HG02870 (cell line): ENCODE measurements around the gene TTC13.
"Not testable (repeated sequence)": the region's sequence is repeated elsewhere in the genome, so short reads cannot be mapped to it uniquely, and the experiment has no call there.

ENCODE experiments used
- ATAC-seq: cut with Tn5 transposase; IDR thresholded peaks from one replicate; pipeline ENCODE4 v1.9.1; 2021; ENCODE audit warnings: mild to moderate bottlenecking, moderate library complexity; ENCODE audit not compliant: unreplicated experiment

TTC13 gene

DNA sequence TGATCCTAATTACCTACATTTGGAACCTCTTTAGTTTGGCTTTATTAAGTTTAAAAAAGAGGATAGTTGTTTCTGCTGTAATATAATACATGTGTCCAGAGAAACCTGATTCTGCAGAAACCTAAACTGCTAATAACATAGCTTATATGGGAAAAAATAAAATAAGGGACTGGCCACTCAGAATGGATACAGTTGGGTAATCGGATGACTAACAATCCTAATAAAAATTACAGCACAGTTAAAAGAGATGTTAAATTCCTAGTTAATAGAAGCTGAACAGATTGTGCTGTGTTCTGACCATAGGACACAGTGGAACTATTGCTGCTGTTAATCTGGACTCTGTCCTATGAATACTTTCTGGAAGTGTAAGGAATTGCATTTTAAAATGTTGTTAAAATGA is 16.2 kb upstream of the TTC13 start:
- no peak for ATAC-seq

DNA sequence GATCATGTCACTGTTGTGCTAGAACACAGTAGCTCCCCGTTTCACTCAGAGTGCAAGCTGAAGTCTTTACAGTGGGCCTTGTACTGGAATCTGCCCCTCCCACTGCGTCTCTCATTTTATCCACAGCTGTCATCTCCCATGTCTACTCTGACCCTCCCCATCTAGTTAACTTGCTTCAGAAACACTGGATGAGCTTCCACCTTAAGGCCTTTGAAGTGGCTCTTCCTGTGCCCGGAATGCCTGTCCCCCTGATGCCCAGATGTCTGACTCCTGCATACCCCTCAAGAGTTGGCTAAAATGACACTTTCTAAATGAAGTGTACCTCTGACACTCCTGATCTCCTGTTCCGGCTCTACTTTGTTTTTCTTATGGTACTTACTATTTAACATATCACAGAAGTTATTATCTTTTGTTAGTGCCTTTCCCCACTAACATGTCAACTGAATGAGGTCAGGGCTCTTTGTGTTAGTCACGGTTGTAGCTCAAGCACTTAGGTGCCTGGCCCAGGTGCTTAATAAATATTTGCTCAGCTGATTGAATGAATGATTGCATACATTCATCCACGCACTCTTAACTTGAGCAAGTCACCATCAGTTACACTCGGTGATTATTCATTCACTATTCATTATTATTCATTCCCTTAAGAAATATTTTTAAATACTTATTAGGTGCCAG is 13.6 kb upstream of the TTC13 start:
- ATAC-seq, result no peak

DNA sequence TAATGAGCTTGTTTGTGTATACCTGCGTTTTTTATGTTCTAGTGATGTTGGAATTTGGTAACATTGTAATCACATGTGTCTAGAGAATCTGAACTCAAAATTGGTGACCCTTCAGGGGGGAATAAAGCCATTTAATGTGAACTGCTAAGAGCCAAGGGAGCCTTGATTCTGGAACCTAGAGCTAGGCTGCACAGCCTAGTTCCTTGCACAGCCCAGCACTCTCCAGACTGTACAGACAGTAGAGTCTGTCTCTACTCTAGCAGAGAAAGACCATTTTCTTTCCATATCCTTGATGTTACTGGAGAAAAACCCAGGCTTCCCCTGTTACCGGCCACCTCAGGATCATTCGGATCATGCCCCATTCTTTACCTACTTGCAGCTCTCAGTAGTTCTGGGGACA is 8.8 kb upstream of the TTC13 start:
- no peak for ATAC-seq

DNA sequence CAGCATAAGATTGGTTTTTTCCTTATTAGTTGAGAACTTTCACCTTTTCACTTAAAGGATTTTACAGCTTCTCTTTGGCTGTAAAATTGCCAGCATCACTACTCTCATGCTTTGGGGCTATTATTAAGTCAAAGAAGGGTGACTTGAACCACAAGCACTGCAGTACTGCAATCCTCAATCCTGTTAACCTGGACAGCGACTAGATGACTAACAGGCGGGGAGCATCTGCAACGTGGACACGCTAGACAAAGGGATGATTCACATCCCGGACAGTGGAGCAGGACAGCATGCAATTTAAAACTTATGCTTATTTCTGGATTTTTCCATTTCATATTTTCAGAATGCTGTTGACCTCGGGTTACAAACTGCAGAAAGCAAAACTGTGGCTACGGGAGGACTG is 8.3 kb upstream of the TTC13 start:
- ATAC-seq, result no peak

DNA sequence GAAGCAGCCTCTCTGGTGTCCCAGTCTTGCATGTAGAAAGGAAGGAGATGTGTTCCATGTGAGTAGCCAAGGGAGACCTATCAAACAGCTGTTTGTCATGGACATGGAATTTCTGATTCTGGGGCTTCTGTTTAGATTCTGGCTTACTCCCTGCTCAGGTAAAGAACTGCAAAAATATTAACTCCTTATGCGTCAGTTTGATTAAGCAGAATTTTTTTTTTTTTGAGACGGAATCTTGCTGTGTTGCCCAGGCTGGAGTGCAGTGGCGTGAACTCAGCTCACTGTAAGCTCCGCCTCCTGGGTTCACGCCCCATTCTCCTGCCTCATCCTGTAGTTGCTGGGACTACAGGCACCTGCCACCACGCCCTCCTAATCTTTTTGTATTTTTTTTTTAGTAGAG is 7.0 kb upstream of the TTC13 start:
- ATAC-seq, result no peak

DNA sequence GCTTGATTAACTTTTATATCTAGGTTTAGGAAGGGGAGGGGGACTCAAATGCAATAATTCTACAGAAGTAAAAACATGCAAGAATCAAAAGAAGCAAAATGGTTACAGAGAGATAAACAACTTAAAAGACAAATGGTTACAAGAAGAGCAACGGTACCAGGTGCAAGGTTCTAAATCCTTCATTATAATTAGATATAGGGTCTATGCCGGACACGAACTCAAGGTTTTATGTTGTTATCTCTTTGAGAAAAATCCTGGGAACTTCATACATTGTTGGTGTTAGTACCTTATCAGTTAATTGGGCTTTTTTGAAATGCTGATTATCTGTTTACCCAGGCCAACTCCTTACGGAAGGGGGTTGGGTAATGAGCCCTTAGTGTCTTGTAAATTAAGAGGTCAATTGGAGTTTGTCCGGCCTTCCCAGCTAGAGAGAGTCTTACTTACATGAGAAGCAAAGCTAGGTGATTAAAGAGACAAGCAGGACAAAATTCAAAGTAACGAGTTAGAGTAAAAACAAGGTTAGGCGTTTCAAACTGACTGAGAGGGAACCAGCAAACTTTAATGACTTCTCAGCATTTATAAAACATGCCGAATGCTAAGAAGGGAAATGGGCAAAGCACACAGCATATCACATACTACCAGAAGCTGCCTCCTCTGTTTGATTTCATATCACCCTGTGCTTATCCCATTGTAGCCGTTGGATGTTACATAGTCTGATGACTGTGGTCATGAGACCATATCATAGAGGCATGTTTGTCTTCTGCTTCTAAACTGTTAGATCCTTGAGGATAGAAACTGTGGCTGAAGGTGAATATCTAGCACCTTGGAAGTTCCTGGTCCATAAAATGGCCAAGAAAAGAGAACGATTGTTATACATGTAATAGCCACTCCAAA is 6.2 kb upstream of the TTC13 start:
- ATAC-seq, result not testable (repeated sequence)

DNA sequence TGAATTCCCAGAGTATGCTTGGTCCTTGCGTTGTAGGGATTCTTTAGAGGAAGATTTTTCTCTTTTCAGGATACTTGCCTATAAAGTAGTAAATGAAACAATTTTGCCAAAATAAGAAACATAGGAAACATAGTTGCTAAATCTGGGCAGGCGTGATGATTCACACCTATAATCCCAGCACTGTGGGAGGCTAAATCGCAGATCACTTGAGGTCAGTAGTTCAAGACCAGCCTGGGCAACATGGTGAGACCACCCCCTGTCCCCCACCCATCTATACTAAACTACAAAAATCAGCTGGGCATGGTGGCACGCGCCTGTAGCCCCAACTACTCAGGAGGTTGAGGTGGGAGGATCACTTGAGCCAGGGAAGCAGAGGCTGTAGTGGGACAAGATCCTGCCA is 5.2 kb upstream of the TTC13 start:
- no peak for ATAC-seq

DNA sequence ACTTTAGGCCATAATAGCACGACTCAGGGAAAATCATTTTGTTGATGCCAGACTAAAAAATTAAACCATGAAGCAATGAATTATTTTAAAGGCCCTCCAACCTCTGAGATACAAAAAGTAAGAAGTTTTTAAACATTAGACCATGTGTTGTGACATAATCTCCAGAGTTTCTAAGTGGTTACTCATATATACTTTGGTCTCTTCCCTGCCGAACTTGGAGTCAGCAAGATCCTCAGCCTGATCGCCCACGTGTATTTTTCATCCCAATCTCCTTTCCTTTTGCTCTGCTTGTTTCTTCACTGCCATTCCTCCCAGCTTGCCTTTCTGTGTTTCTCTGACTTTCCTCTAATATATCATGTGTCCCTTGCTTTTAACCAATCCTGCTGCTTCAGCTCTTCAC is 4.0 kb upstream of the TTC13 start:
- no peak for ATAC-seq

DNA sequence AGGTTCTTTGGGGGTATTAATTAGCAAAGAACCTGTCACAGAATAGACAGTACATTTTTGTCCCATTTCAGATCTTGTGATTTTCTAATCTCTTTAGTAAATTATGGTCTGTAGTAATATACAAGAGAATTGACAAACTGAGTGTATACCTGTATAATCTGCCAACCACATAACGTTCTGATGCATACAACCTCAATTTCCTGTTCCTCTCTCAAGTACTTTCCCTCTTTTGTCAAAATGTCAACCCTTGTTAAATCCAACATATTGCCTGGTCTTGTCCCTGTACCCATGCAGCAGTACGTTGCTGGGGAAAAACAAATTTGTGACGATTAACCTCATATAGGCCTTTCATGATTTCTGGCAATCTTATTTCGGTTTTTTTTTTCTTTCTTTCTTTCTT is 1.3 kb upstream of the TTC13 start:
- no peak for ATAC-seq

DNA sequence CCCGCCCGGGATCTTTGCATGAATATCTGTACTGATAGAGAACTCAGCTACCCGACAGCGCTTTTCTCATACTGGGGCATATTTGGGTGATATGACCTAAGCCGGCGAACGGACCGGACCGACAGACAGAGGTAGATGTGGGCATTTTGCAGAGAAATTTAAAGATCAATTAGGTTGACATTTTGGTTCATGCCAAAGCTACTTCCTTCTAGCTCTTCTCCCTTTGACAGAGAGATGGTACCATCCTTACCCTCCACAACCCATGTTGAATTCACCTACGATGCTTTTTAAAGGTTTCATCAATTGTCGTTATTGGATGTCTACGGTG is 692 bp upstream of the TTC13 start:
- ATAC-seq, result no peak

DNA sequence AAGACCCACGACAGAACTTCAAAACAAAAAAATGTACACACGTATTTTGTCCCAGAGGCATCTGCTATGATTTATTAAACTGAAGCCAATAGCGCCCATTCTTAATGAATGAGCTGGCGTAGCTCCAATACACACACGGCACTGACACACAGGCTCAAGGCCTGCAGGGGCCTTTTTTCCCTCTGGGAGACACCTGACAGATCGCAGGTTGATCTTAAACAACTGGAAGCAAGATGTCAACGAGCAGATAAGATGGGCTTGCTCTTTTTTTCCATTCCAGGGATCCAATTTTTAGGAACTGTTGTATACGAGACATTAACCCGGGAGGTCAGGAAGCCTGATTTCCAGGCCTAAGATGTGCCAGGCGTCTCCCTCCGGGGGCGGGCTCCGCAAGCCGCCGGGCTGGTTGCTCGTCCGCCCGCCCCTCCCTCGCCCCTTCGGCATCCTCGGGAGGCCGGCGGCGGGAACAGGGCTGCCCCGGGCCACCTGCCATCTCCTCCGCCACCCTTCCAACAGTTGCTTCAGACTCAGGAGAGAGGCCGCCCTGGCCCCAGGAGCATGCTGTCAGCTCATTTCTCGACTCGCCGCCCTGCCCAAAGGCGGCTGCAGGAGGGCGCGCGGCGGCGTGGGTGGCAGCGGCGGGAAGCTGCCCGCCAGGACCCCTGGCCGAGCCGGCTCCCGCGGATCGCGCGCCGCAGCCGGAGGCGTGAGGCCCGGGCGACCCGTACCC is 735 bp downstream of the TTC13 start:
- ATAC-seq, result peak; percentile 4

DNA sequence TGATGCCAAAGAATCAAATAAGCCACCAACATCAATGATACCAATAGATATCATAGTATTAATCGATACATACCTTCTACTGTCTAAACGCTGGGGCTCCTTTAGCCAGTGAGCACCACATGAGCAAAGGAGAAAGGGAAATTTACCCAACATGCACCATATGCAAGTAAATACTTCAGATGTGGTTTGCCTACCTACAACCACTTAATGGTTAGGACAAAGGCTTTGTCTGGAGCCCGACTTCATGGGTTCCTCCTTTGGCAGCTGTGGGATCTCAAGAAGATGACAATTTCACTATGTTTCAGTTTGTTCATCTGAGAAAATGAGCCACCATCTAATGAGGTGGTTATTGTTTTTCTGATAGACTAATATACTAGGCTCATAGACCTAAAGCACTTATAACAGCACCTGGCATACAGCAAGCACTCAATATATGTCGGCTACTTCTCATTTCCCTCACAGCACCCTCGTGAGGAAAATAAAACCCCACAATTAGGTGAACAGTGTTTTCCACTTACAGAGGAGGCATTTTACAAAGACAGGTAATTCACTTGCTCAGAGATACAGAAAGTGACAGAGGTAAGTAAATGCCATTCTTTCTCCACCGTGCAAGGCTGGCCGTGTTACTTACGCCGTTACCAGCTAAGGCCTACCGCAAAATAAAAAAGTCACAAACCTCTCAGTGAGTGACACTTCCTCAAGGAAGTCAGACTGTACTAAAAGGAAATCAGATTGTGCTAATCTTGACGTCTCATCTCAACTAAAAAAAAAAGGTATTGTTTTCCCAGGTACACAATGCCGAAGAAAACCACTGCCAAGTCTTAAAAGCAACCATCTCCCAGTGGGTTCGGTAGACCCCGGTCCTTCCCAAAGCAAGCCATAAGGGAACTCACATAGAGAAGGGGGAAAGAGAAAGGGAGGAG is 1.6 kb downstream of the TTC13 start:
- no peak for ATAC-seq

DNA sequence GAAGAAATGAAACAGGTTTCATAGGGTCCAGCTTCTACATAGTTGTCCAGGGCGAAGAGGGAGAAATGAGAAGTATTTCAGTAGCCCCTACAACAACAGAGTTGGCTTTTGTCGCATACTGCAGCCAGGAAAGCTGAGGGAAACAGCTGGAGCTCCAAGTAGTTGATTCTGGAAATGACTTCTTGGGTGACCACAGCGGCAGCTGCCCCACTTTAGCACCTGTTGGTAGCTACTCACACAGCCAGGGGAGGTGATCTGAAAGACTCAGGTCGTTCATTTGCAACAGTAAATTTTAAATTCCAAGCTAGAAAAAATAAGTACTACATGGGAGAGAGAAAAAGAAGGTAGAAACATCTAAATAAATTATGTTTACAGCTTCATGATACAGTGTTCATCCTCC is 2.3 kb downstream of the TTC13 start:
- ATAC-seq, result no peak

DNA sequence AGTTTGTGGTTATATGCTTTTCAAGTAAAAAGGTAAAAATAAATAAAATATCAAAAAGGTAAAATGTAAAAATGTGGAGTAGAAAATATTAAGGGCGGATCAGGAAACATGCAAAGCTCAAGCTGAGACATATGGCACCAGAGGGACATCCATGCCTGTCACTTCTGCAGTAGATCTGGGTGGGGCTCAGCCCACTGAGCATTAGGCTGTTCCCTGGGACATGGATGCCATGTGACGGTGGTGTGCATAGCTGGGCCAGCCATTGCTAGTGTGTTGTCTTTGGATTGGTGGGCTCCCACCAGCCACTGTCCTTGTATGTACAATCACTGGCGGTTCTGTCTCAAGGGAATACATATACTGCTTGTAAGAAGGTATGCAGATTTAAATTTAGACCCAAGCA is 3.0 kb downstream of the TTC13 start:
- no peak for ATAC-seq

DNA sequence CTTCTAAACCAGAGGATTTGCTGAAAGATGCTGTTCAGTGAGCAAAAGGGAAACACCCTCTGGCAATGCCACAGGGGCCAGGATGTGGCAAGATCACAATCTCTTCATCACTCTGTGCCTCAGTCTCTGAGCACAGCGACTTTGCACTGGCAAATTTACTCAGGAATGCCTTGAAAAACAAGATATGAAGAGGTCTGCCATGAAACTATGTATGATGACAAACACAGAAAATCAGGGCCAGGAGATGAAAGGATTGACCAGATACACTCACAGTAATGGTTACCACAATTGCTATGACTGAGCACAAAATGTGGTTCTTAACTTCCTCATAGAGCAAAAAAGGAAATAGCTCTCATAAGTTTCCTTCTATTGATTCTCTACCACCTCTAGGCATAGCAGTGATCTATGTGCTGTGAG is 5.8 kb downstream of the TTC13 start:
- ATAC-seq, result peak; percentile 82

DNA sequence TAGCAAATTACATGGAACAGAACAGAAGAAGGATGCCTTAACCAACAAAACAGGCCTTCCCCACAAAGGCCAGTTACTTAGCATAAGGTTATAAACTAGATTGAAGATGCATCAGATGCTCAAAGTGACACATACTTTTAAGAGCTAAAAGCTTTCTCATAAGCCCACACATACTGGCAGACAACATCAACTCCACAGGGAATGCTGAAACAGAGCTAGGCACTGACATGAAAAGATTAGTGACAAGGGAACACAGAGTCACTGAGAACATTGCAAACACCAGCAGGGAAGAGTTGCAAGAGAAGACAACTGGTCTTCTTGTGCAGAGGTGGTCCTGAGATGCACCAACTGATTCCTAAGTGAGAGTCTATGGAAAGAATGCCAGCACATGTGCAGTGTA is 6.9 kb downstream of the TTC13 start:
- ATAC-seq, result no peak

DNA sequence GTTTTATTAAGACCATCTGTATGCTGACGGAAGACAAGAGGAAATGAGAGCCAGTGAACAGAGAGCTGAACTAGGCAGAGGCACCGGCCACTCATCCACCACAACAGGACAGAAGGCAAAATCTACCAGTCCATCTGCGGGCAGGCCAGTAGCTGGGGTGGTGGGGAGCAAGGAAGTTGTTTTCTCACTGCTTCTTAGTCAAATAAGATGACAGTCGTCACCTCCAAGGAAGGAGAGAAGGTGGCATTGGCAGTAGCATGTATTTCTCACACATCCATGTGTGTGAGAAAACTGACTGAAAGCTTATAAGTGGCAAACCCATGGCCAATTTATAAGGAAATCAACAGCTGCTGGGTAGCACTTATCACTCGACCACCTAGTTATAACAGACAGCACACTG is 8.2 kb downstream of the TTC13 start:
- no peak for ATAC-seq

DNA sequence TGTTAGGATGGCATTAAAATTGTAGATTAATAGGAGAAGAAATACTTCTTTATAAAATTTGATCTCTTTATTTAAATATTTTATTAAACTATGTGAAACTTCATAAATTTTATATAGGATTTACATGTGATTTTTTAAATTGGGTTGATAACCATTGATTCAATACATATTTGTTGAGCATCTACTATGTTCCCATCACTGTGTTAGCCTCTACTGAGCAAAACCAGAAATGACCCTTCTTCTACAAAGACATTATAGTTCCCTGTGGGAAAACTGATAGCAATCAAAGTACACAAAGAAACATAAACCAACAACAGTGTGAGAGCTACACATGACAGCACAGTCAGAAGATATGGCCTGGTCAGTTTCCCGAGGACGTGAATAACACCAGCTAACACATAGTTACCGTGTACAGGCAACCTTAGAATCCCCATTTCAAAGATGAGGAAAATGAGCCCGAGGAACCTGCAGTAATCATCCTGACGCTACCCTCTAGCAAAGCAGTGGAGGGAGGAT is 12.2 kb downstream of the TTC13 start:
- ATAC-seq, result no peak

DNA sequence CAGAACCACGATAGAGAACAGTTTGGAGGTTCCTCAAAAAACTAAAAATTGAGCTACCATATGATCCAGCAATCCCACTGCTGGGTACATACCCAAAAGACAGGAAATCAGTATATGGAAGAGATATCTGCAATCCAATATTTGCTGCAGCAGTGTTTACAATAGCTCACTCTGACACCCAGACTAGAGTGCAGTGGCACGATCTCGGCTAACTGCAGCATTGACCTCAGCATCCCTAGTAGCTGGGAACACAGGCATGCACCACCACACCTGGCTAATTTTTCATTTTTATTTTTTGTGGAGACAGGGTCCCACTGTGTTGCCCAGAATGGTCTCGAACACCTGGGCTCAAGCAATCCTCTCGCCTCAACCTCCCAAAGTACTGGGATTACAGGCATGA is 13.1 kb downstream of the TTC13 start:
- ATAC-seq, result no peak

DNA sequence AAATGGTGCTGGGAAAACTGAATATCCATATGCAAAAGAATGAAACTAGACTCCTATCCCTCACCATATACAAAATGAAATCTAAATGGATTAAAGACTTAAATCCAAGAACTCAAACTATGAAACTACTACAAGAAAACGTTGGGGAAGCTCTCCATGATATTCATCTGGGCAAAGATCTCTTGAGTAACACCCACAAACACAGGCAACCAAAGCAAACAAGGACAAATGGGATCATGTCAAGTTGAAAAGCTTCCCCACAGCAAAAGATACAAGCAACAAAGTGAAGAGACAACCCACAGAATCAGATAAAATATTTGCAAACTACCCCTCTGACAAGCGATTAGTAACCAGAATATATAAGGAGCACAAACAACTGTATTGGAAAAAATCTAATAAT is 13.8 kb downstream of the TTC13 start:
- ATAC-seq, result no peak

DNA sequence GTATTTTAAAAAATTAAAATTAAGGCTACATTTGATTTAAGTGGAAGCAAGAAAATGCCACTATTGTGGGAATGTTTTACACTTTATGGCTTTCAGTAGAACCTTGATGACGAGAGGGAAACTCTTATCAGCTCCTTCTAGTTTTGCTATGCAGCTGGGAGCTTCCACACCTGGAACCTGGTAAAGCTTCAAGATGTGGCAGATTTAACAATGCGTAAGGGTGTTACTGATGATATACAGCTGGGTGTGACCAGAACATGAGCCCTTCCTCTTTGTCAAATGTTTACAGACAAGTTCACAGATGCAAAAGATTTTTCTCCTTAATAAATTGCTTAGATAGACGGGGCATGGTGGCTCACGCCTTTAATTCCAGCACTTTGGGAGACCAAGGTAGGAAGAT is 20.3 kb downstream of the TTC13 start:
- no peak for ATAC-seq
